MCF 10A (cell line): Measurements from ENCODE around the gene ABHD5. TPM values are rescaled to one million over a fixed set of nuclear protein-coding genes. Genes with fewer than 3 reads are reported as not detected.

Experiments used
- BruUV-seq: library from RNA; stranded (reverse); fragments of 400-500 nt; replicated peaks from 2 replicates; lab custom pipeline; 2021; lab: Mats Ljungman, UMichigan
- CTCF ChIA-PET: fragments of 300-600 bp; sonication (Branson Sonifier 250); formaldehyde crosslinking; extraction: SDS; loops from one replicate; lab custom pipeline; 2021; ENCODE audit warnings: antibody characterized with exemption, inconsistent platforms; lab: Yijun Ruan, JAX
- POLR2A ChIA-PET: fragments of 300-600, 350-650 bp; sonication (Branson Sonifier 250); formaldehyde crosslinking; extraction: SDS; loops from one replicate; lab custom pipeline; 2020; ENCODE audit warnings: antibody characterized with exemption, inconsistent platforms; lab: Yijun Ruan, JAX
- DNase-seq: peaks from one replicate; pipeline ENCODE4 v3.0.0-alpha.2; 2018; ENCODE audit not compliant: unreplicated experiment
- H3K27ac Mint-ChIP-seq: one replicate; pipeline ENCODE4 v1.8.0; 2022; ENCODE audit warnings: mild to moderate bottlenecking, low read depth, mixed read lengths; ENCODE audit not compliant: unreplicated experiment
- H3K27me3 Mint-ChIP-seq: one replicate; pipeline ENCODE4 v1.8.0; 2022; ENCODE audit warnings: mixed read lengths; ENCODE audit not compliant: insufficient read depth, unreplicated experiment
- H3K36me3 Mint-ChIP-seq: one replicate; pipeline ENCODE4 v1.8.0; 2022; ENCODE audit warnings: mild to moderate bottlenecking, moderate library complexity, mixed read lengths; ENCODE audit not compliant: insufficient read depth, unreplicated experiment
- H3K4me1 Mint-ChIP-seq: one replicate; pipeline ENCODE4 v1.8.0; 2022; ENCODE audit warnings: mixed read lengths; ENCODE audit not compliant: insufficient read depth, unreplicated experiment
- H3K4me3 Mint-ChIP-seq: one replicate; pipeline ENCODE4 v1.8.0; 2022; ENCODE audit warnings: mild to moderate bottlenecking, moderate library complexity, mixed read lengths; ENCODE audit not compliant: unreplicated experiment
- H3K9me3 Mint-ChIP-seq: one replicate; pipeline ENCODE4 v1.8.0; 2022; ENCODE audit warnings: mixed read lengths; ENCODE audit not compliant: unreplicated experiment
- intact Hi-C: fragments of 100-400 bp; cut with micrococcal nuclease; formaldehyde crosslinking; loops from 2 replicates; pipeline ENCODE4 v1.14.1; 2022
- total RNA-seq: library from RNA; stranded (reverse); gene quantifications from 2 replicates; pipeline ENCODE4 v1.2.3, GENCODE V29; 2022
- TF ChIP-seq, protein P1 (sequence below): fragments of 200-600 bp; IDR thresholded peaks from one replicate; pipeline ENCODE4 v1.8.0; 2022; ENCODE audit warnings: antibody characterized with exemption, mild to moderate bottlenecking; ENCODE audit not compliant: unreplicated experiment

The ABHD5 gene
- total RNA-seq, 1 experiment from 2014 or later: 32.6 TPM

DNA sequence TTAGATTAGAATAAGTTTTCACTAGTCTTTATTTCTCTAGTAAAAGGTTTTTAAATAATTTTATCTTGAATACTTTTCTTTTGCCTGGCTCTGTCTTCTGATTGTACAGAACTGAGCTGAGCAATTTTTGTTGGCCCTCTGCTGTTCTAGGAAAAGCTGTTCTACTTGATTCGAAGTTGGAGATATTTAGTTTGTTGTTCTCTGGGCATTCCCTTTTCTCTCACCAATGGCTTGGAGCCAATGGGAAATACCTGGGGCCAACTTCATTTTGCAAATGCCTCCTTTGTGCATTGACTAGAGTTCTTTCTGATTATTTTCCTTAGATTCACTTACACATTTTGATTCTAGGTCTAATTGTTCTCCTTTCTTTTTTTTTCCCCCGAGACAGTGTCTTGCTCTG is 16.5 kb downstream of the ABHD5 start:
- H3K27ac Mint-ChIP-seq: peak overlapping the region; percentile 81
- H3K9me3 Mint-ChIP-seq: no peaks in the 10 kb centered on the region
- peaks cover 22% of the 10 kb centered on the region for H3K4me1 Mint-ChIP-seq
- TF ChIP-seq, protein P1, sequence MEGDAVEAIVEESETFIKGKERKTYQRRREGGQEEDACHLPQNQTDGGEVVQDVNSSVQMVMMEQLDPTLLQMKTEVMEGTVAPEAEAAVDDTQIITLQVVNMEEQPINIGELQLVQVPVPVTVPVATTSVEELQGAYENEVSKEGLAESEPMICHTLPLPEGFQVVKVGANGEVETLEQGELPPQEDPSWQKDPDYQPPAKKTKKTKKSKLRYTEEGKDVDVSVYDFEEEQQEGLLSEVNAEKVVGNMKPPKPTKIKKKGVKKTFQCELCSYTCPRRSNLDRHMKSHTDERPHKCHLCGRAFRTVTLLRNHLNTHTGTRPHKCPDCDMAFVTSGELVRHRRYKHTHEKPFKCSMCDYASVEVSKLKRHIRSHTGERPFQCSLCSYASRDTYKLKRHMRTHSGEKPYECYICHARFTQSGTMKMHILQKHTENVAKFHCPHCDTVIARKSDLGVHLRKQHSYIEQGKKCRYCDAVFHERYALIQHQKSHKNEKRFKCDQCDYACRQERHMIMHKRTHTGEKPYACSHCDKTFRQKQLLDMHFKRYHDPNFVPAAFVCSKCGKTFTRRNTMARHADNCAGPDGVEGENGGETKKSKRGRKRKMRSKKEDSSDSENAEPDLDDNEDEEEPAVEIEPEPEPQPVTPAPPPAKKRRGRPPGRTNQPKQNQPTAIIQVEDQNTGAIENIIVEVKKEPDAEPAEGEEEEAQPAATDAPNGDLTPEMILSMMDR: no peak
- BruUV-seq: no TSS peak
- H3K36me3 Mint-ChIP-seq: peaks cover 47% of the 10 kb centered on the region
- ChIA-PET CTCF (interaction anchor here (1.0 to 3.5 kb wide), 3 partner anchors 10 to 68 kb away, joined by 3 to 17 read pairs (median 17); no protein-coding TSS in a partner anchor), POLR2A (interaction anchor here (0.7 to 8.1 kb wide), 7 partner anchors 13 to 403 kb away, joined by 3 to 320 read pairs (median 7); partner anchors contain the start of genes ABHD5 and ANO10)
- peak overlapping the region; percentile 55 for H3K4me3 Mint-ChIP-seq
- intact Hi-C loops: loop anchor here (5.0 to 10.0 kb wide), 2 partner anchors 60 to 288 kb away; no protein-coding TSS in a partner anchor
- no peaks in the 10 kb centered on the region for H3K27me3 Mint-ChIP-seq
- DNase-seq: peak; percentile 61

- ChIA-PET POLR2A (interaction anchor here (0.6 to 8.1 kb wide), 13 partner anchors 9 to 681 kb away, joined by 3 to 320 read pairs (median 5); partner anchors contain the start of genes ABHD5 and ANO10), CTCF (interaction anchor here (0.7 to 3.5 kb wide), 4 partner anchors 10 to 68 kb away, joined by 3 to 17 read pairs (median 10); no protein-coding TSS in a partner anchor)
- BruUV-seq: no TSS peak
- no peaks in the 10 kb centered on the region for H3K27me3 Mint-ChIP-seq
- H3K36me3 Mint-ChIP-seq: peaks cover 50% of the 10 kb centered on the region
- H3K4me1 Mint-ChIP-seq: peaks cover 22% of the 10 kb centered on the region
- peak overlapping the region; percentile 55 for H3K4me3 Mint-ChIP-seq
- H3K9me3 Mint-ChIP-seq: no peaks in the 10 kb centered on the region
- DNase-seq: peak; percentile 95
- intact Hi-C loops: loop anchor here (1.0 to 10.0 kb wide), 3 partner anchors 17 to 287 kb away; no protein-coding TSS in a partner anchor
- TF ChIP-seq, protein P1: no peak
- H3K27ac Mint-ChIP-seq: peak overlapping the region; percentile 81
Observed at GRCh38 chr3:43707998-43708397, 17.3 kb downstream of the ABHD5 start.

DNA sequence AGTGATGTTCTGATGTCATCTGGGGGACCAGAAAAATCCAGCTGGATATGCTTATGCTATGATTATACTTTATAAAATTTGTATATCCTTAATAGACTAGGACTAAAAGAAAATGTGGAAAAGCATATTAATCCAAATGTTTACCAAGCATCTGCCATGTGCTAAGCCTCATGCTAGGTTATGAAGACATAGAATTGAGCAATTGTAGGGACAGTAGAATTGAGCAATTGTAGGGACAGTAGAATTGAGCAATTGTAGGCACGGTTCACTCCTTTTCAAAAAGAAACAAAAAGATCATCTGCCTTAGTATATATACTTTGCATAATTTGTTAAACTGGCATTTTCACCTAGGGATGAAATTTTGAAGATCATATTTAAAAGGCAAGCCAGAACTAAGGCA is 18.3 kb downstream of the ABHD5 start:
- intact Hi-C loops: loop anchor here (5.0 to 10.0 kb wide), 2 partner anchors 58 to 286 kb away; no protein-coding TSS in a partner anchor
- peak overlapping the region; percentile 88 for H3K27ac Mint-ChIP-seq
- no peaks in the 10 kb centered on the region for H3K9me3 Mint-ChIP-seq
- CTCF ChIA-PET: interaction anchor here (3.4 to 3.5 kb wide), 2 partner anchors 11 to 15 kb away, joined by 17 read pairs; no protein-coding TSS in a partner anchor
- POLR2A ChIA-PET: interaction anchor here (1.0 to 8.1 kb wide), 7 partner anchors 14 to 539 kb away, joined by 3 to 320 read pairs (median 5); partner anchors contain the start of genes ABHD5 and ANO10
- no TSS peak for BruUV-seq
- H3K27me3 Mint-ChIP-seq: no peaks in the 10 kb centered on the region
- peaks cover 22% of the 10 kb centered on the region for H3K4me1 Mint-ChIP-seq
- TF ChIP-seq, protein P1: no peak
- H3K4me3 Mint-ChIP-seq: peak overlapping the region; percentile 43
- DNase-seq: peak; percentile 83
- peaks cover 50% of the 10 kb centered on the region for H3K36me3 Mint-ChIP-seq

DNA sequence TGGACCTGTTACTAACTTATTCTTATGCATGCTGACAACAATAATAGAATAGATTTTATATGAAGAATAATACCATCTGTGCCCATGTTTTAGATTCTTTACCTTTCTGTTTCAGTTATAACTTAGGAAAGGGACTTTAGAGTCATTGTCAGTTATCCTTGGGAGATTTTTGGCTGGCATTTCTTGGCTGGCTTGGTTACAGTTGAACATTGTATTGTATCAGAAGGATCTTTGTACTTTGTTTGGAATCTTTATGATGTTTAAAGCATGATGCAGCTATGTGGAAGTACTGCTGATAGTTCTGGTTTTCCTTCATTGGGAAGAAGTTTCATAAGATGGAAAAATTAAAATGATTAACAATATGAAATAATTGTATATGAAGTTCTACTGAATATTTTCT is 19.9 kb downstream of the ABHD5 start:
- no peak overlapping the region for H3K4me3 Mint-ChIP-seq
- H3K27me3 Mint-ChIP-seq: no peaks in the 10 kb centered on the region
- DNase-seq: no peak
- TF ChIP-seq, protein P1: no peak
- ChIA-PET POLR2A (interaction anchor here (8.1 kb wide), 1 partner anchor 16 kb away, joined by 320 read pairs; the partner anchor contains the start of gene ABHD5), CTCF (interaction anchor here (0.6 kb wide), 1 partner anchor 12 kb away, joined by 3 read pairs; no protein-coding TSS in a partner anchor)
- H3K9me3 Mint-ChIP-seq: no peaks in the 10 kb centered on the region
- no TSS peak for BruUV-seq
- H3K4me1 Mint-ChIP-seq: peaks cover 22% of the 10 kb centered on the region
- H3K36me3 Mint-ChIP-seq: peaks cover 55% of the 10 kb centered on the region
- H3K27ac Mint-ChIP-seq: peak overlapping the region; percentile 88
- intact Hi-C loops: no loop called here
